SK-N-SH treated with all-trans-retinoic acid at 6 μM for 48 hours (cell line): ENCODE measurements around the gene NPAS1.
"Not testable (repeated sequence)": the region's sequence is repeated elsewhere in the genome, so short reads cannot be mapped to it uniquely, and the experiment has no call there.

Source experiments
- ATAC-seq: fragments of 200-7000 bp; cut with Tn5 transposase; 3 replicates; pipeline ENCODE4 v1.9.1; 2020; ENCODE audit warnings: mild to moderate bottlenecking, moderate library complexity
- ARNTL ChIP-seq: fragments of 450-650 bp; formaldehyde crosslinking; IDR thresholded peaks from 2 replicates; pipeline ENCODE4 v1.5.0; 2020; ENCODE audit warnings: low read depth, mild to moderate bottlenecking, moderate library complexity, borderline replicate concordance
- BACH2 ChIP-seq: fragments of 250-450 bp; sonication (Bioruptor Pico); IDR thresholded peaks from 2 replicates; pipeline ENCODE4 v1.9.0; 2021; ENCODE audit warnings: mild to moderate bottlenecking, borderline replicate concordance
- CREB5 ChIP-seq: fragments of 250-450 bp; sonication (Bioruptor Pico); IDR thresholded peaks from 2 replicates; pipeline ENCODE4 v1.5.1; 2020; ENCODE audit warnings: low read depth, mild to moderate bottlenecking, moderate library complexity
- CSDC2 ChIP-seq: fragments of 250-450 bp; sonication (Bioruptor Pico); IDR thresholded peaks from 2 replicates; pipeline ENCODE4 v1.5.0; 2020; ENCODE audit warnings: mild to moderate bottlenecking, moderate library complexity
- CSRNP3 ChIP-seq: fragments of 250-450 bp; sonication (Bioruptor Pico); IDR thresholded peaks from 2 replicates; pipeline ENCODE4 v1.5.1; 2021; ENCODE audit warnings: mild to moderate bottlenecking, moderate library complexity
- ESRRG ChIP-seq: fragments of 250-450 bp; sonication (Bioruptor Pico); IDR thresholded peaks from 2 replicates; pipeline ENCODE4 v1.6.1; 2021; ENCODE audit warnings: mild to moderate bottlenecking
- GLIS3 ChIP-seq: fragments of 250-450 bp; sonication (Bioruptor Pico); IDR thresholded peaks from 2 replicates; pipeline ENCODE4 v1.5.0; 2020; ENCODE audit warnings: mild to moderate bottlenecking, moderate library complexity
- ISL1 ChIP-seq: fragments of 250-450 bp; sonication (Bioruptor Pico); IDR thresholded peaks from 2 replicates; pipeline ENCODE4 v2.1.2; 2022; ENCODE audit warnings: mild to moderate bottlenecking, moderate library complexity
- OSR1 ChIP-seq: fragments of 250-450 bp; sonication (Bioruptor Pico); IDR thresholded peaks from 2 replicates; pipeline ENCODE4 v1.8.0; 2022; ENCODE audit warnings: moderate library complexity, mild to moderate bottlenecking, inconsistent platforms
- POU6F1 ChIP-seq: fragments of 250-450 bp; sonication (Bioruptor Pico); IDR thresholded peaks from 2 replicates; pipeline ENCODE4 v1.8.0; 2021; ENCODE audit warnings: low read depth, mild to moderate bottlenecking, moderate library complexity, borderline replicate concordance
- PPARA ChIP-seq: fragments of 250-450 bp; sonication (Bioruptor Pico); IDR thresholded peaks from 2 replicates; pipeline ENCODE4 v1.5.0; 2020; ENCODE audit warnings: mild to moderate bottlenecking, borderline replicate concordance
- RARB ChIP-seq: fragments of 250-450 bp; sonication (Bioruptor Pico); IDR thresholded peaks from 2 replicates; pipeline ENCODE4 v1.8.0; 2021; ENCODE audit warnings: mild to moderate bottlenecking, moderate library complexity
- TOX ChIP-seq: fragments of 250-450 bp; sonication (Bioruptor Pico); IDR thresholded peaks from 2 replicates; pipeline ENCODE4 v1.8.0; 2021; ENCODE audit warnings: mild to moderate bottlenecking, moderate library complexity, borderline replicate concordance
- ZC3H10 ChIP-seq: fragments of 250-450 bp; sonication (Bioruptor Pico); IDR thresholded peaks from 2 replicates; pipeline ENCODE4 v1.5.1; 2021; ENCODE audit warnings: mild to moderate bottlenecking, moderate library complexity
- ZFP30 ChIP-seq: fragments of 450-650 bp; formaldehyde crosslinking; IDR thresholded peaks from 2 replicates; pipeline ENCODE4 v1.5.0; 2022; ENCODE audit warnings: mild to moderate bottlenecking, moderate library complexity
- ZNF565 ChIP-seq: fragments of 450-650 bp; formaldehyde crosslinking; conservative IDR thresholded peaks from 2 replicates; pipeline ENCODE4 v1.5.0; 2020; ENCODE audit warnings: low read depth, mild to moderate bottlenecking, moderate library complexity
- ZNF8 ChIP-seq: fragments of 450-650 bp; formaldehyde crosslinking; IDR thresholded peaks from 2 replicates; pipeline ENCODE4 v1.5.0; 2020; ENCODE audit warnings: mild to moderate bottlenecking, moderate library complexity
- TF ChIP-seq, protein P1 (sequence below): fragments of 250-450 bp; sonication (Bioruptor Pico); IDR thresholded peaks from 2 replicates; pipeline ENCODE4 v1.8.0; 2020; ENCODE audit warnings: mild to moderate bottlenecking, moderate library complexity, borderline replicate concordance
- TF ChIP-seq, protein P2 (sequence below): fragments of 250-450 bp; sonication (Bioruptor Pico); IDR thresholded peaks from 2 replicates; pipeline ENCODE4 v1.5.0; 2020; ENCODE audit warnings: mild to moderate bottlenecking, moderate library complexity

NPAS1 gene

GRCh38 chr19:47049307-47049700, 29.7 kb downstream of the NPAS1 start:
- ATAC-seq = no peak
- TF ChIP-seq GLIS3 (CRISPR knock-in tag) (no peak), CSRNP3 (no peak), ZC3H10 (CRISPR knock-in tag) (no peak), BACH2 (CRISPR knock-in tag) (no peak), ISL1 (CRISPR knock-in tag) (no peak), CSDC2 (CRISPR knock-in tag) (no peak), ESRRG (no peak), ZNF565 (CRISPR knock-in tag) (no peak), ZNF8 (CRISPR knock-in tag) (no peak), ZFP30 (no peak)
- TF ChIP-seq, protein P1, sequence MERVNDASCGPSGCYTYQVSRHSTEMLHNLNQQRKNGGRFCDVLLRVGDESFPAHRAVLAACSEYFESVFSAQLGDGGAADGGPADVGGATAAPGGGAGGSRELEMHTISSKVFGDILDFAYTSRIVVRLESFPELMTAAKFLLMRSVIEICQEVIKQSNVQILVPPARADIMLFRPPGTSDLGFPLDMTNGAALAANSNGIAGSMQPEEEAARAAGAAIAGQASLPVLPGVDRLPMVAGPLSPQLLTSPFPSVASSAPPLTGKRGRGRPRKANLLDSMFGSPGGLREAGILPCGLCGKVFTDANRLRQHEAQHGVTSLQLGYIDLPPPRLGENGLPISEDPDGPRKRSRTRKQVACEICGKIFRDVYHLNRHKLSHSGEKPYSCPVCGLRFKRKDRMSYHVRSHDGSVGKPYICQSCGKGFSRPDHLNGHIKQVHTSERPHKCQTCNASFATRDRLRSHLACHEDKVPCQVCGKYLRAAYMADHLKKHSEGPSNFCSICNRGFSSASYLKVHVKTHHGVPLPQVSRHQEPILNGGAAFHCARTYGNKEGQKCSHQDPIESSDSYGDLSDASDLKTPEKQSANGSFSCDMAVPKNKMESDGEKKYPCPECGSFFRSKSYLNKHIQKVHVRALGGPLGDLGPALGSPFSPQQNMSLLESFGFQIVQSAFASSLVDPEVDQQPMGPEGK (CRISPR knock-in tag) = no peak

DNA sequence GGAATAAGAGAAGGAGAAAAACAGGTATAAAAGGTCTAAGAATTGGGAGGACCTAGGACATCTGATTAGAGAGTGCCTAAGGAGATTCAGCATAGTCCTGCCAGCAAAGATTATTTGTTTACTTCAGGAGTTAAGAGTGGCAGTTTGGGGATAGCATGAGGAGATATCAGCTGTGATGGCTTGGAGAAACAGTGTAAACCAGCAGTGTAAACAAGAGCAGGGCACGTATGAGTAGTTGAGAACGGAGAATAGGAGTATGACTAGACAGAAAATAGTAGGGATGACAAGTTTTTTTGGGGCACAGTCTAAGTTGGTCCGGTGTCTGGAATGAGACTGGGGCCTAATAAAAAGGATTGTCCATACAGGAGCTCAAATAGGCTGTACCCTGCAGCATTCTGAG, 30.9 kb downstream of the NPAS1 start:
- ATAC-seq = not testable (repeated sequence)

DNA sequence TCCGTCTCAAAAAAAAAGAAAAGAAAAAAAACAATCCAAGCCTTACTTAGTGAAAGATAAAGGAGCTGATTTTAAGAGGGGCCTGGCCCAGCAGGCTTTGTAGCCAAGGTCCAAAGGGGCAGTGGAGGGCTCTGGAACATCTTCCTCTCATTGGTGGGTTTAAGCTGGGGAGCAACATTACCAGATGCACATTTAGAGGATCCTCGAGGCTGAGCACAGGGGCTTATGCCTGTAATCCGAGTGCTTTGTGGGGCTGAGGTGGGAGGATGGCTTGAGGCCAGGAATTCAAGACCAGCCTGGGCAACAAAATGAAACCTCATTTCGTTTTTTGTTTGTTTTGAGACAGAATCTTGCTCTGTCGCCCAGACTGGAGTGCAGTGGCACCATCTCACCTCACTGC, 36.8 kb downstream of the NPAS1 start:
- no peak for ATAC-seq
- TF ChIP-seq ZNF8 (CRISPR knock-in tag) (no peak), ZC3H10 (CRISPR knock-in tag) (no peak), CSRNP3 (no peak), POU6F1 (CRISPR knock-in tag) (no peak), ARNTL (CRISPR knock-in tag) (no peak), CREB5 (no peak), GLIS3 (CRISPR knock-in tag) (no peak), TOX (CRISPR knock-in tag) (no peak), PPARA (no peak), RARB (no peak), ZFP30 (no peak), OSR1 (CRISPR knock-in tag) (no peak)
- TF ChIP-seq, protein P2, sequence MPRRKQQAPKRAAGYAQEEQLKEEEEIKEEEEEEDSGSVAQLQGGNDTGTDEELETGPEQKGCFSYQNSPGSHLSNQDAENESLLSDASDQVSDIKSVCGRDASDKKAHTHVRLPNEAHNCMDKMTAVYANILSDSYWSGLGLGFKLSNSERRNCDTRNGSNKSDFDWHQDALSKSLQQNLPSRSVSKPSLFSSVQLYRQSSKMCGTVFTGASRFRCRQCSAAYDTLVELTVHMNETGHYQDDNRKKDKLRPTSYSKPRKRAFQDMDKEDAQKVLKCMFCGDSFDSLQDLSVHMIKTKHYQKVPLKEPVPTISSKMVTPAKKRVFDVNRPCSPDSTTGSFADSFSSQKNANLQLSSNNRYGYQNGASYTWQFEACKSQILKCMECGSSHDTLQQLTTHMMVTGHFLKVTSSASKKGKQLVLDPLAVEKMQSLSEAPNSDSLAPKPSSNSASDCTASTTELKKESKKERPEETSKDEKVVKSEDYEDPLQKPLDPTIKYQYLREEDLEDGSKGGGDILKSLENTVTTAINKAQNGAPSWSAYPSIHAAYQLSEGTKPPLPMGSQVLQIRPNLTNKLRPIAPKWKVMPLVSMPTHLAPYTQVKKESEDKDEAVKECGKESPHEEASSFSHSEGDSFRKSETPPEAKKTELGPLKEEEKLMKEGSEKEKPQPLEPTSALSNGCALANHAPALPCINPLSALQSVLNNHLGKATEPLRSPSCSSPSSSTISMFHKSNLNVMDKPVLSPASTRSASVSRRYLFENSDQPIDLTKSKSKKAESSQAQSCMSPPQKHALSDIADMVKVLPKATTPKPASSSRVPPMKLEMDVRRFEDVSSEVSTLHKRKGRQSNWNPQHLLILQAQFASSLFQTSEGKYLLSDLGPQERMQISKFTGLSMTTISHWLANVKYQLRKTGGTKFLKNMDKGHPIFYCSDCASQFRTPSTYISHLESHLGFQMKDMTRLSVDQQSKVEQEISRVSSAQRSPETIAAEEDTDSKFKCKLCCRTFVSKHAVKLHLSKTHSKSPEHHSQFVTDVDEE (CRISPR knock-in tag) = no peak
- TF ChIP-seq, protein P1 (CRISPR knock-in tag) = no peak
